ENCODE measurements around the gene PTGER1. TPM values are rescaled to one million over a fixed set of nuclear protein-coding genes. Genes with fewer than 3 reads are reported as not detected.

The PTGER1 gene
- total and polyA plus RNA-seq, 2 of the 8 experiments (the other 6 are each of a cell fraction or from before 2014, with no cell fraction given): 0.20 to 0.41 TPM

- Histone ChIP-seq H3K27ac (ENCODE audit: low read depth, low read length) (0 out of 2 replicates have a peak overlapping the region, but pooled peaks have one; percentile 59), H3K4ac (replicated peaks; ENCODE audit: insufficient read length, low read depth, low read length) (no peak overlapping the region), H3K4me2 (ENCODE audit: insufficient read depth in 1 of 2, low read depth in 2 of 2, low read length in 2 of 2) (peak overlapping the region in 1 of 2 experiments; percentile 96; a peak in 1 of 4 replicates), H3K9ac (replicated peaks in 1 of 4; ENCODE audit: extremely low read depth in 1 of 4, low read depth in 3 of 4, low read length in 3 of 4) (no peak overlapping the region), H2BK20ac (ENCODE audit: low read length) (no peak overlapping the region), H4K91ac (replicated peaks; ENCODE audit: insufficient read length, low read length) (peak overlapping the region; percentile 66), H2AFZ (ENCODE audit: low read length) (no peak overlapping the region), H3K36me3 (ENCODE audit: control insufficient read depth in 2 of 4, insufficient read depth in 4 of 4, low read length in 3 of 4) (peaks cover 10 to 23% (median 16%) of the 10 kb centered on the region in 4 experiments), H3K23ac (ENCODE audit: insufficient read length) (no peak overlapping the region), H2AK5ac (ENCODE audit: low read depth, low read length) (no peak overlapping the region), H3K79me1 (ENCODE audit: low read depth, low read length) (peaks cover 14% of the 10 kb centered on the region), H2BK5ac (ENCODE audit: low read depth, low read length) (0 out of 2 replicates have a peak overlapping the region, but pooled peaks have one; percentile 10), H4K5ac (ENCODE audit: insufficient read length, low read depth, low read length) (no peak overlapping the region), H4K8ac (ENCODE audit: extremely low read depth, insufficient read depth, low read length) (no peak overlapping the region), H2BK12ac (ENCODE audit: low read depth, low read length) (peak overlapping the region; percentile 44; the same call in 1 of the 2 replicates), H3K79me2 (ENCODE audit: control insufficient read depth in 1 of 2, insufficient read depth in 2 of 2, low read length in 2 of 2) (peaks cover 7 to 24% of the 10 kb centered on the region in 2 experiments; a peak in 3 of 4 replicates), H3K4me3 (ENCODE audit: extremely low read depth in 1 of 4, insufficient read depth in 2 of 4, low read depth in 3 of 4, low read length in 4 of 4) (no peak overlapping the region), H3K27me3 (replicated peaks in 1 of 4; ENCODE audit: control insufficient read depth in 3 of 4, extremely low read depth in 1 of 4, insufficient read depth in 3 of 4, low read length in 3 of 4) (no peaks in the 10 kb centered on the region), H3K18ac (ENCODE audit: extremely low read depth, low read length) (no peak overlapping the region), H3K56ac (replicated peaks; ENCODE audit: insufficient read length, low read depth, low read length) (no peak overlapping the region), H4K20me1 (replicated peaks in 1 of 2; ENCODE audit: control insufficient read depth in 1 of 2, insufficient read depth in 2 of 2, low read length in 2 of 2) (peaks cover 7 to 24% of the 10 kb centered on the region in 2 experiments), H3K4me1 (replicated peaks in 1 of 4; ENCODE audit: control insufficient read depth in 3 of 4, insufficient read depth in 4 of 4, low read length in 3 of 4) (peaks cover 0 to 8% (median 4%) of the 10 kb centered on the region in 4 experiments; a peak in 3 of 7 replicates), H2BK120ac (replicated peaks; ENCODE audit: low read depth, low read length) (no peak overlapping the region), H2BK15ac (ENCODE audit: low read length) (peak overlapping the region; percentile 31; the same call in 1 of the 2 replicates), H3K14ac (ENCODE audit: insufficient read length) (no peak overlapping the region), H3K23me2 (ENCODE audit: low read depth, low read length) (peaks cover 3% of the 10 kb centered on the region; the same call in 1 of the 2 replicates), H3K9me3 (ENCODE audit: insufficient read depth in 2 of 2, low read depth in 1 of 2, low read length in 1 of 2) (no peaks in the 10 kb centered on the region)
- ChIA-PET POLR2A (ENCODE audit: partially characterized antibody) (interaction anchor here (1.9 to 3.8 kb wide), 2 partner anchors 8 to 10 kb away, joined by 7 to 16 read pairs; partner anchors contain the start of gene TECR), CTCF (ENCODE audit: partially characterized antibody) (interaction anchor here (1.1 kb wide), 1 partner anchor 31 kb away, joined by 3 read pairs; no protein-coding TSS in a partner anchor)
- DNase-seq (ENCODE audit: low read depth in 1 of 2, low spot score in 2 of 2) (no peak), FAIRE-seq (no peak)
- WGBS, 2 experiments (ENCODE audit: extremely low coverage in 1 of 2, insufficient coverage in 1 of 2, insufficient read length in 1 of 2, insufficient replicate concordance in 2 of 2, low coverage in 1 of 2, low lambda C conversion rate in 2 of 2, missing lambda C conversion rate in 1 of 2): 87% methylated on average over 22 of the region's 22 CpGs; no CpG with 5 or more reads in 1 of the 2 experiments
- TF ChIP-seq ASH2L (IDR thresholded peaks at IDR 0.05; ENCODE audit: low read length) (no peak), RXRA (IDR thresholded peaks at IDR 0.05; ENCODE audit: insufficient read depth, low read depth, low read length) (no peak), PHF8 (conservative IDR thresholded peaks at IDR 0.05; ENCODE audit: low read depth, low read length) (no peak), BCL11A (IDR thresholded peaks at IDR 0.05; ENCODE audit: low read depth in 2 of 2, low read length in 2 of 2) (no peak), RNF2 (IDR thresholded peaks at IDR 0.05; ENCODE audit: borderline replicate concordance, low read depth, low read length, missing control alignments, poor library complexity, severe bottlenecking) (no peak), EP300 (IDR thresholded peaks at IDR 0.05; ENCODE audit: borderline replicate concordance in 1 of 2, low read depth in 2 of 2, low read length in 2 of 2) (no peak), RAD21 (IDR thresholded peaks at IDR 0.05 in 1 of 2, conservative IDR thresholded peaks at IDR 0.05 in 1 of 2; ENCODE audit: low read depth in 2 of 2, low read length in 2 of 2) (no peak), JUN (IDR thresholded peaks at IDR 0.05; ENCODE audit: low read depth, low read length) (no peak), GTF2F1 (IDR thresholded peaks at IDR 0.05; ENCODE audit: borderline replicate concordance, low read depth, low read length) (no peak)
- TF ChIP-seq, protein P1, sequence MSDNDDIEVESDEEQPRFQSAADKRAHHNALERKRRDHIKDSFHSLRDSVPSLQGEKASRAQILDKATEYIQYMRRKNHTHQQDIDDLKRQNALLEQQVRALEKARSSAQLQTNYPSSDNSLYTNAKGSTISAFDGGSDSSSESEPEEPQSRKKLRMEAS (IDR thresholded peaks at IDR 0.05): no peak
These were observed 44.2 kb upstream of the PTGER1 start for GRCh38 chr19:14519245-14519859.
